PC-3 (cell line): Measurements from ENCODE around the gene EPB41.

Source experiments
- EZH2 ChIP-seq: fragments of 300-600 bp; sonication (generic); IDR thresholded peaks from one replicate; pipeline ENCODE4 v1.6.1; 2017; ENCODE audit warnings: antibody characterized with exemption, mild to moderate bottlenecking, low read length; ENCODE audit not compliant: unreplicated experiment
- EZH2phosphoT487 ChIP-seq: fragments of 300-600 bp; sonication (generic); IDR thresholded peaks from 2 replicates; pipeline ENCODE4 v1.6.1; 2018; ENCODE audit warnings: mild to moderate bottlenecking, antibody characterized with exemption, low read length, borderline replicate concordance
- TF ChIP-seq, protein P1 (sequence below): fragments of 300-600 bp; sonication (generic); conservative IDR thresholded peaks from 2 replicates; pipeline ENCODE4 v1.5.1; 2017; ENCODE audit warnings: antibody characterized with exemption, low read depth, mild to moderate bottlenecking, low read length

DNA sequence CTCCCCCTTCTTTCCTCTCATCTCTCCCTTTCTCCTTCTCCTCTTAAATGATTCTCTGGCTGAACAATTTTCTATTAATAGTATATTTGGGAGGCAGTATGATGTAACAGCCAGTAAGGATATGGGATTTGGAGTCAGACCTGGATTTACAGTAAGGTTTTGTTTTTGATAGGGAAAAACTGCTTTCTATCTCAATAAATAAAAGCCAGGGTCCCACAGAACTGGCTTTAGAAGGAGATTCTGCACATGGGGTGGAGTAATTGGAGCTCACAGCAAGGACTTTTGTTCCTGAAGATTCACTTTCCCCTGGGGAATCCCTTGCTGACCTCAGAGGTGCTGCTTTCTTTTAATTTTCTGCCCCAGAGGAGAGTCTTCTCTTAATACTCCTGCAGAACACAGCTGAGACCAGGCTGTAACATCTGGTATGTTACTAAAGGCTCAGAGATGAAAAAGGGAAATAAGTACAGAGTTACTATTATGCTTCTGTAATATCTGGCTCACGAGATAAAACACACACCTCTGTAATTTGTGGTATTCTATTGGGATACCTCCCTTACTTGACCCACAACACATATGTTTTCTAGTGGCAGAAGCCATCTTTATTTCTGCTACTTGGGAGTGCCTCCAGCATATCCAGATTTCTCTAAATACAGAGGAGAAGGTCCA, 13.4 kb downstream of the EPB41 start:
- no peak for TF ChIP-seq EZH2
- TF ChIP-seq, protein P1, sequence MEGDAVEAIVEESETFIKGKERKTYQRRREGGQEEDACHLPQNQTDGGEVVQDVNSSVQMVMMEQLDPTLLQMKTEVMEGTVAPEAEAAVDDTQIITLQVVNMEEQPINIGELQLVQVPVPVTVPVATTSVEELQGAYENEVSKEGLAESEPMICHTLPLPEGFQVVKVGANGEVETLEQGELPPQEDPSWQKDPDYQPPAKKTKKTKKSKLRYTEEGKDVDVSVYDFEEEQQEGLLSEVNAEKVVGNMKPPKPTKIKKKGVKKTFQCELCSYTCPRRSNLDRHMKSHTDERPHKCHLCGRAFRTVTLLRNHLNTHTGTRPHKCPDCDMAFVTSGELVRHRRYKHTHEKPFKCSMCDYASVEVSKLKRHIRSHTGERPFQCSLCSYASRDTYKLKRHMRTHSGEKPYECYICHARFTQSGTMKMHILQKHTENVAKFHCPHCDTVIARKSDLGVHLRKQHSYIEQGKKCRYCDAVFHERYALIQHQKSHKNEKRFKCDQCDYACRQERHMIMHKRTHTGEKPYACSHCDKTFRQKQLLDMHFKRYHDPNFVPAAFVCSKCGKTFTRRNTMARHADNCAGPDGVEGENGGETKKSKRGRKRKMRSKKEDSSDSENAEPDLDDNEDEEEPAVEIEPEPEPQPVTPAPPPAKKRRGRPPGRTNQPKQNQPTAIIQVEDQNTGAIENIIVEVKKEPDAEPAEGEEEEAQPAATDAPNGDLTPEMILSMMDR: no peak
- no peak for TF ChIP-seq EZH2phosphoT487
